Activated CD8-positive, alpha-beta memory T cell treated with anti-CD3 and anti-CD28 coated beads for 48 hours (primary cell): Measurements from ENCODE around the gene CITED2.
A peak's percentile ranks its signal among the peaks of the same experiment; 100 is the strongest.
"Not testable (repeated sequence)": the region's sequence is repeated elsewhere in the genome, so short reads cannot be mapped to it uniquely, and the experiment has no call there.

Experiments used
- DNase-seq, 3 experiments: peaks; one replicate each; pipeline ENCODE4 v3.0.0-alpha.2; 2020; ENCODE audit warnings: low read depth in 2 of 3, low spot score in 2 of 3

CITED2 gene

GRCh38 chr6:139374357-139375225, at the start of gene CITED2:
Gene CITED2, minus strand, starts transcription at chr6:139374648. Its CDS starts 704 bp downstream, at chr6:139373944.
- DNase-seq = peak; percentile 79 to 94 (median 83)

DNA sequence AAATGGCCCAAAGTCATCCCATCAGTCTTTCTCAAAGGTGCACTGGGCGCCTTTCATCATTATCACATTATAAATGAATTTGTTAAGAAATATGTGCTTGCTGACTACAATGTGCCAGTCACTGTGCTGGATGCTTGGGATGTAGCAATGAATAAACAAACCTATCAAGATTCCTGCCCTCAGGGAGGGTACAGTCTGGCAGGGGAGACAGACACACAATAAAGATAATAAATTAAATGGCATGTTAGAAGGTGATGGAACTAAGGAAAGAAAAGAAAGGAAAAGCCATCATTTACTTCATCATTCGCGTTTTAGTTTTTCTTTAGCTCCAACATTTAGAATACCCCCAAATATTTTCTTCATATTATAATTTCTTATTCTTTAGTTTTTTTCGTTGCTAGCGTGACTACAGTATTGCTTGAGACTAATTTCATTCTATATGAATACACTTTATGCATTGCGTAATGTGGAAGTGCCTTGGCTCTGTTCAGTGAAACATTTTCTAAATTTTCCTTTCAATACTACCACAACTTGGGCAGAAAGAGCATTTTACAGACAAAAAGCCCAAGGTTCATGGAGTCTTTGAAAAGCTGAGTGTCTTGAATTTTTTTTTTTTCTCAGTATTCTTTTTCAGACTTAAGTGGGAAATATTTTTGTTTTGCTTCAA, 48.7 kb upstream of the CITED2 start:
- no peak for DNase-seq

DNA sequence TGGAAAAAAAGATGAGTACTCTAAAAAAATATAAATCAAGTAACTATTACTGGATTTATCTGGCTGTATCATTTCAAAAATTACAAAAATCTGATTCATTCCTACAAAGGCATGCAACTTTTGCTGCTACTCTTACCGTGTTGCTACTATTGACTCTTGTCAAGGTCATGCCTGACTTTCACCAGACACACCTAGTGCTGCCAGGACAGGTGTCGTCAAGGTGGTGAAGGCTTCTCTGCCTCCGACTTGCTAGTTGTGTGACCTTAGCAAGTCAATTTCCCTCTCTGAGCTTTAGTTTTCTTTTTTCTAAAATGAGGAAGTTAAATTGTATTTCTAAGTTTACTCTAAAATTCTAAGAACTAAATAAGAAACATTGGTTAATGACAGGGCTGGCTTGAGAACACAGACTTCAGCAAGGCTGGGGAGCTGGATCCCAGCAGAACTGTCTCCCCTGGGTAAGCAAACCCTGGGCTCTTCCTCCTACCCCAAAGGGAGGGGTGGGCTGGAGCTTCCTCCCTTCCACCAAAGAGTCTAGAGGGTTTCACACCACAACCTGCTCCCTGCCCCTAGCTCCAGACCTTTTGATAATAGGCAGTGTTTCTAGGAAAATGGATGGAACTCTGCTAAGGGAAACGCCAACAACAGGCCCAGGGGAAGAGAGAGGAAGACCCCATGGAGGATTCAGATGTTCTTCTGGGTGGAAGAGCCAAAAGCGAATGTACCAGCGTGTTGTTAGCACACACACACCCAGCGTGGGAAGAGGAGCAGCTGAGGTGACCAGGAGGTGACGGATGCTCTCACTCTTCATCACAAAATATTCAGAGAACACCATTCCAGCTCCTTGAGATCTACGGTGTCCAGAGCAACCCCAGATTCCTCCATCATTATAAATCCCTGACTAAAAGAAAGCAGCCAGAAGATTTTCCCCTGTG, 47.9 kb upstream of the CITED2 start:
- no peak for DNase-seq

DNA sequence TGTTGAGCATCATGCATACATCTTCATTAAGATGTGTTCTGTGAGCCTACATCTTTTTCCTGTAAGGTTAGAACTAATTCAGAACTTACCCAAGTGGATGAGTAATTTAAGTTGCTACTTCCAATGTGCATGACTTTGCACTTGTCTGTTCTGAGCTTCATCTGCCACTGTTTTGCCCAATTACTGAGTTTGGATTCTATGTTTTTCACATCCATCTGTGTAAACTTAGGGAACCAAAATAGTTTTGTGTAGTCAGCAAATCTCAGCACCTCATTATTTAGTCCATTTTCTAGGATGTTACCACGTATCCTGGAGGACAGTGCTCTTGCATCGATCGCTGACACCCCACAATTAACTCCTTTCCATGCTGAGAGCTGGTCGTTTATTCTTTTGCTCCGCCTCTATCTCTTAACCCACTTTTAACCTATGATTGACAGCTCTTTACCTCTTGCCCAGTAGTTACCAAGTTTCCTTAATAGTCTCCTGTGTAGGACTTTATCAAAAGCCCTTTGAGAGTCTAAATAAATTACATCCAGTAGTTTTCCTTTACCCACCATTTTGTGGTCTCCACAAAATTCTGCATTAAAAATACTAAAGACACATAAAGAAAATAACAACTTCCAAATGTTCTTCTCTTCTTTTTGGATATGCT, 44.2 kb upstream of the CITED2 start:
- DNase-seq = no peak

DNA sequence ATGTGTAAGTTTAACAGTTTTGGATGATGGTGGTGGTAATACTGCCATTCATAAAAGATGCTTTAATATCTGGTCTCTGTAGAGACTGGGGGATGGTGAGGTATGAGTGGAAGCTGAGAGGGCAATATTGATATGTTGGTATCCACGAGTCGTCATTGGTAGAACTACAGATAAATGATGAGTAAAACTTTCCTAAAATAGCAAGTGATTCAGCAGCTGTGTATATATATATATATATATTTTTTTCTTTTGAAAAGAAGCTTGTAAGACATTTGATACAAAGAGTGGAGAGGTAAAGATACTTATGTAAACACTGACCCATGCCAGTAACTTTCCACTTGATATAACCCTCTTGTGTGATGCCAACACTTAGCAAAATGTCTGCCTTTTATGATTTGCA, 41.7 kb upstream of the CITED2 start:
- no peak for DNase-seq

GRCh38 chr6:139415365-139415764, 40.9 kb upstream of the CITED2 start:
- no peak for DNase-seq

- not testable (repeated sequence) for DNase-seq
These were observed 37.7 kb upstream of the CITED2 start for GRCh38 chr6:139412103-139412502.

DNA sequence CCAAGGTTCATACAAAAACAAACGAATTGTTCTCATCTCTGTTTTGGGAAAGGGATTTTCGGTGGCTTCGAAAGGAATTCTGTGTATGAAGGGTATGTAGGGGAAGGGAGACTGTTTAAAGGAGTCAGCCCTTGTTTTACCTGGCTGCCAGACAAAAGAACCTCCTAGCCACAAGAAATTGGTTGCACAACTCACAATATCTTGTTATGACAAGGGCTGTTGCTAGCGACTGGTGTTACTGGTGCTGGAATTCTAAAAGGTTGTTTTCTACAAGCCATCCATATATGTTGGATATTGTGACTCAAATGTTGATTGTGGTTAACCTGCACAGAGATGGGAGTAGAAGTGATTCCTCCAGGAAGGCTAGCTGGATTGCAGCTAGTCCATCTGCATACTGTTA, 34.6 kb upstream of the CITED2 start:
- DNase-seq = no peak

DNA sequence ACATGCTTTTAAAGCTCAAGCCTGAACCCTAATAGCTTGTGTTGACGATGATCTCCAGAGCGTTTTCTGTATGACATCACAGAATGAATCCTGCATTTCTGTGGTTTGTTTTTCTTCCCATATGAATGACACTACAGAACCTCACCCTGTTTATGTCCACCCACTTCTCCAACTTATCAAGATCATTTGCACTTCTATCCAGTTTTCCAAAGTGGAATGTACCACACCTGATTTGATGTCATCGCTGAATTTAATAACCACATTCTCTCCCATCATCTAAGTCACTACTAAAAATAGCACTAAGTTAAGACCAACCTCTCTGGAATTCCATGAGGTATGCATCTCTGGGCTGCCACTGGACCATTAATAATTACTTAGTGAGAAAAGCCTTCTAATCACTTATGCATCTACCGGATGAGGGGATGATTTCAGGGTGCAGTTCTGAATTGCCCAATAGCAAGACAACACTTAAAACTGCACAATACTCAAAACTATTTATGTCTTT, 33.3 kb upstream of the CITED2 start:
- DNase-seq = no peak

GRCh38 chr6:139406577-139407343, 32.3 kb upstream of the CITED2 start:
- DNase-seq = no peak

DNA sequence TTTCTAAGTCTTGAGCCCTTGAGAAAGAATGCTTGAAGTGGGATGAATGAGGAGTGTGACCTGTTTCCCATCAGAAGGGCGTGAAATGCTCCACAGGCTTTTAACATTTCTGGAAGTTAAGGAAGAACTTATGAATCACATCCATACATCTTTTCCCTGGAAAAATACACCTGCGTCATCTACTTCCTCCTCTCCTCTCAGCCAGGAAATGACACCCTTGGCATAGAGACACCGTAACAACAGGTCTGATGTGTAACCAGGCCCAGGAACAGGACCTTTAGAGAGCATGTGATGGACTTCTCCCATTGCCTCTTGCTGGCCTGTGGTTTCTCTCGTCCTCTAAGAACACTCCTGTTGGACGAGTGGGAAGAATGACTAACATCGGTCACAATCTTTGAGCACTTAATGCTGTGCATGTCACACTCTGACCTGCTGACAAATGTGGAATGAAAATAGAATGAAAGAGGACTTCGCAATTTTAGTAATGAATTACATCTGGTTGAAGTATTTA, 28.5 kb upstream of the CITED2 start:
- DNase-seq = no peak

- DNase-seq = no peak
These were observed 24.2 kb upstream of the CITED2 start for GRCh38 chr6:139398658-139399057.

DNA sequence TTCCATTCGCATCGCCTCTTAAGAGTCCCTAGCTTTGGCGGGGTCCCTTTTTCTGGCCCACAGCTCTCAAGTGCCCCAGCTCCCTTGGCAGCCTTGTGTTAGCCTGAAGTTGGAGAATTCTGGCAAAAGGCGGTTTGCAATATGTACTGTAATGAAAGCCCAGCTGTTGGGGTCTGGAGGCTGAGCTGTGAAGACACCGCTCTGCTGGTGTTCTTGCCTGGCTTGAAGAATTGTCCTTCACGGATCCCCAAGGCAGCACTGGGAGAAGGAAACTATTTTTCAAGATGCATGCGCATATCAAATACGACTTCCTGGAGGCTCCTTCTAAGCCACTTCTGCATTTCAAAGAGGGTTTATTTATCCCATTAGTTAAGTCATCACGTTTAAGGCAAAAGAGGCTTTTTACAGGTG, 21.4 kb upstream of the CITED2 start:
- DNase-seq = no peak

- DNase-seq = no peak
These were observed 20.9 kb upstream of the CITED2 start for GRCh38 chr6:139395371-139395770.

- no peak for DNase-seq
These were observed 19.7 kb upstream of the CITED2 start for GRCh38 chr6:139394027-139394649.

GRCh38 chr6:139392794-139393193, 18.3 kb upstream of the CITED2 start:
- DNase-seq = no peak

DNA sequence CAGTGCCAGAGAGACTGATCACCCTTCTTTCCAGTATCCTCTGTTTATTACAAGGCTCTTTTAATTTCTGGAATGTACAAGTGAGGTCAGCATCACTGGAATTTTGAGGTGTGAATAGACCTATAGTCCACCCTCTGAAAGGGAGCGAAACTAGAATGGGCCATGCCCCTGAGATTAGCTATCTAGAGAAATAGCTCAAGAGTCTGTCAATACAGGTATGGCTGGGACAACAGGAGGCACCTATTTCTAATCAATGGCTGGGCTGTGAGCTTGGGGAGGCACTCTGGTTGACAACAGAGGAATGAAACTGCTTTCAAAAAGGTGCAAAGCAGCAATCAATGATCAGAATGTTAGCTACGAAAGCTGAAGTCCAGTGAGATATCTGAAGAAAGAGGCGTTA, 17.3 kb upstream of the CITED2 start:
- no peak for DNase-seq

- no peak for DNase-seq
These were observed 16.0 kb upstream of the CITED2 start for GRCh38 chr6:139390447-139390846.

DNA sequence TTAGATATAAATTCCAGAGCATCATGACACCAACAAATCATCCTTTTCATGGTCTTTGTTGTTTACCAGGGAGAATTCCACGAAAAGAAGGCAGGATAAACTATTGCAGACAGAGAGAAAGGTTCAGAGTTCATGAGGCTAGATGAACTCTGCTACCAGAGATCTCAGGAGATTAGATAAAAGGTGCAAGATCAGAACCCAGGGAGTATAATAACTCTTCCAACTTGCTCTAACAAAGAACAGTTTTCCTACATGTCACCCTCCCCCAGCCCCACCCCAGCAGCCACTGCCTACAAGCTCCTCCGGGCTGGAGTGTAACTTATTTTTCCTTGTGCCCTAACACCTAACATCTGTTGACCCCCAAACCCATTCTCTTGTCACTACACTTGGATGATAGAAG, 13.9 kb upstream of the CITED2 start:
- no peak for DNase-seq
